Measurements from ENCODE around the gene MLX. TPM values are rescaled to one million over a fixed set of nuclear protein-coding genes. Genes with fewer than 3 reads are reported as not detected.

The MLX gene
- total RNA-seq, 1 donor from 2014 or later, result 62.5 TPM

- no peak for TF ChIP-seq CTCF (IDR thresholded peaks at IDR 0.05; ENCODE audit: partially characterized antibody, unreplicated experiment)
- no peak for DNase-seq
- Mint-ChIP-seq H3K9me3 (ENCODE audit: unreplicated experiment) (peaks cover 4% of the 10 kb centered on the region), H3K27me3 (ENCODE audit: unreplicated experiment) (peaks cover 3% of the 10 kb centered on the region), H3K36me3 (ENCODE audit: unreplicated experiment) (no peaks in the 10 kb centered on the region), H3K4me3 (ENCODE audit: unreplicated experiment) (peak overlapping the region; percentile 15), H3K4me1 (ENCODE audit: low read depth, unreplicated experiment) (peaks cover 34% of the 10 kb centered on the region), H3K27ac (ENCODE audit: unreplicated experiment) (peak overlapping the region; percentile 66)
These were observed 47.1 kb upstream of the MLX start for GRCh38 chr17:42519546-42520491.

- Mint-ChIP-seq H3K27ac (ENCODE audit: unreplicated experiment) (peak overlapping the region; percentile 66), H3K4me3 (ENCODE audit: unreplicated experiment) (peak overlapping the region; percentile 20), H3K4me1 (ENCODE audit: low read depth, unreplicated experiment) (peaks cover 34% of the 10 kb centered on the region), H3K36me3 (ENCODE audit: unreplicated experiment) (no peaks in the 10 kb centered on the region), H3K9me3 (ENCODE audit: unreplicated experiment) (peaks cover 4% of the 10 kb centered on the region), H3K27me3 (ENCODE audit: unreplicated experiment) (peaks cover 3% of the 10 kb centered on the region)
- no peak for TF ChIP-seq CTCF (IDR thresholded peaks at IDR 0.05; ENCODE audit: partially characterized antibody, unreplicated experiment)
- DNase-seq, result no peak
These were observed 46.4 kb upstream of the MLX start for GRCh38 chr17:42520540-42520951.

- Mint-ChIP-seq H3K36me3 (ENCODE audit: unreplicated experiment) (no peaks in the 10 kb centered on the region), H3K27me3 (ENCODE audit: unreplicated experiment) (peaks cover 3% of the 10 kb centered on the region), H3K27ac (ENCODE audit: unreplicated experiment) (no peak overlapping the region), H3K9me3 (ENCODE audit: unreplicated experiment) (peaks cover 4% of the 10 kb centered on the region), H3K4me3 (ENCODE audit: unreplicated experiment) (peak overlapping the region; percentile 20), H3K4me1 (ENCODE audit: low read depth, unreplicated experiment) (peaks cover 34% of the 10 kb centered on the region)
- TF ChIP-seq CTCF (IDR thresholded peaks at IDR 0.05; ENCODE audit: partially characterized antibody, unreplicated experiment), result no peak
- DNase-seq, result no peak
These were observed 45.9 kb upstream of the MLX start for GRCh38 chr17:42521036-42521435.

- no peak for TF ChIP-seq CTCF (IDR thresholded peaks at IDR 0.05; ENCODE audit: partially characterized antibody, unreplicated experiment)
- H3K36me3 Mint-ChIP-seq (ENCODE audit: unreplicated experiment), result no peaks in the 10 kb centered on the region
- DNase-seq, result no peak
- H3K27ac Mint-ChIP-seq (ENCODE audit: unreplicated experiment), result no peak overlapping the region
- peaks cover 34% of the 10 kb centered on the region for H3K4me1 Mint-ChIP-seq (ENCODE audit: low read depth, unreplicated experiment)
- peaks cover 3% of the 10 kb centered on the region for H3K27me3 Mint-ChIP-seq (ENCODE audit: unreplicated experiment)
- no peak overlapping the region for H3K4me3 Mint-ChIP-seq (ENCODE audit: unreplicated experiment)
- peaks cover 4% of the 10 kb centered on the region for H3K9me3 Mint-ChIP-seq (ENCODE audit: unreplicated experiment)
These were observed 45.1 kb upstream of the MLX start for GRCh38 chr17:42521666-42522262.

Measured in glutamatergic neuron (in vitro differentiated cells).